Trophoblast cell (in vitro differentiated cells and primary cell): ENCODE measurements around the gene GLS.
A peak's percentile ranks its signal among the peaks of the same experiment; 100 is the strongest.
"Not testable (repeated sequence)": the region's sequence is repeated elsewhere in the genome, so short reads cannot be mapped to it uniquely, and the experiment has no call there.

Experiments
- DNase-seq, 2 donors: peaks; one replicate each; pipeline ENCODE4 v3.0.0-alpha.2; 2016
- H2AFZ ChIP-seq: 2 replicates; pipeline ENCODE4 v1.6.1; 2013; ENCODE audit warnings: low read length, moderate library complexity, mild to moderate bottlenecking; ENCODE audit not compliant: insufficient read depth, poor library complexity
- H2AK5ac ChIP-seq: 2 replicates; pipeline ENCODE4 v1.6.1; 2013; ENCODE audit warnings: mild to moderate bottlenecking, low read length
- H2BK120ac ChIP-seq: 2 replicates; pipeline ENCODE4 v1.6.1; 2013; ENCODE audit warnings: low read length, mild to moderate bottlenecking, moderate library complexity; ENCODE audit not compliant: insufficient read depth, poor library complexity
- H2BK12ac ChIP-seq: 2 replicates; pipeline ENCODE4 v1.6.1; 2013; ENCODE audit warnings: mild to moderate bottlenecking, low read length, moderate library complexity
- H2BK5ac ChIP-seq: 2 replicates; pipeline ENCODE4 v1.6.1; 2013; ENCODE audit warnings: low read length, low read depth, moderate library complexity, mild to moderate bottlenecking; ENCODE audit not compliant: poor library complexity
- H3K14ac ChIP-seq: 2 replicates; pipeline ENCODE4 v1.6.1; 2013; ENCODE audit warnings: mild to moderate bottlenecking, low read length
- H3K18ac ChIP-seq: 2 replicates; pipeline ENCODE4 v1.6.1; 2013; ENCODE audit warnings: mild to moderate bottlenecking, low read length
- H3K23ac ChIP-seq: 2 replicates; pipeline ENCODE4 v1.6.1; 2013; ENCODE audit warnings: low read length
- H3K27ac ChIP-seq: 2 replicates; pipeline ENCODE4 v1.5.1; 2013; ENCODE audit warnings: low read depth, mild to moderate bottlenecking, inconsistent platforms, low read length, moderate library complexity
- H3K27me3 ChIP-seq: 2 replicates; pipeline ENCODE4 v1.6.1; 2013; ENCODE audit warnings: inconsistent platforms, mild to moderate bottlenecking, low read length, moderate library complexity; ENCODE audit not compliant: insufficient read depth
- H3K36me3 ChIP-seq, 2 experiments: 1 replicate in 1 of 2; 2 replicates in 1 of 2; pipeline ENCODE4 v1.6.1; 2013; ENCODE audit warnings: low read length in 2 of 2, mild to moderate bottlenecking in 2 of 2, moderate library complexity in 1 of 2; ENCODE audit not compliant: insufficient read depth in 2 of 2, control insufficient read depth in 1 of 2
- H3K4ac ChIP-seq: 2 replicates; pipeline ENCODE4 v1.6.1; 2013; ENCODE audit warnings: low read depth, mild to moderate bottlenecking, low read length, moderate library complexity
- H3K4me1 ChIP-seq, 2 experiments: 1 replicate in 1 of 2; 2 replicates in 1 of 2; pipeline ENCODE4 v1.6.1; 2013; ENCODE audit warnings: low read length in 2 of 2, mild to moderate bottlenecking in 2 of 2, moderate library complexity in 1 of 2; ENCODE audit not compliant: insufficient read depth in 2 of 2, control insufficient read depth in 1 of 2
- H3K4me2 ChIP-seq: 2 replicates; pipeline ENCODE4 v1.6.1; 2013; ENCODE audit warnings: inconsistent platforms, mild to moderate bottlenecking, low read length, moderate library complexity
- H3K4me3 ChIP-seq: 2 replicates; pipeline ENCODE4 v1.5.1; 2013; ENCODE audit warnings: mild to moderate bottlenecking, low read depth, low read length, inconsistent platforms
- H3K79me1 ChIP-seq: one replicate; pipeline ENCODE4 v1.6.1; 2013; ENCODE audit warnings: low read length
- H3K79me2 ChIP-seq: 2 replicates; pipeline ENCODE4 v1.6.1; 2013; ENCODE audit warnings: low read length, mild to moderate bottlenecking; ENCODE audit not compliant: control insufficient read depth, insufficient read depth, poor library complexity
- H3K9ac ChIP-seq: 2 replicates; pipeline ENCODE4 v1.6.1; 2013; ENCODE audit warnings: mild to moderate bottlenecking, low read length
- H3K9me3 ChIP-seq: 2 replicates; pipeline ENCODE4 v1.6.1; 2013; ENCODE audit warnings: low read depth, mild to moderate bottlenecking, control low read depth, inconsistent platforms, low read length; ENCODE audit not compliant: insufficient read depth
- H4K12ac ChIP-seq: 2 replicates; pipeline ENCODE4 v1.6.1; 2013; ENCODE audit warnings: low read depth, mild to moderate bottlenecking, low read length, moderate library complexity
- H4K8ac ChIP-seq: 2 replicates; pipeline ENCODE4 v1.6.1; 2013; ENCODE audit warnings: low read depth, mild to moderate bottlenecking, low read length, moderate library complexity
- H4K91ac ChIP-seq: one replicate; pipeline ENCODE4 v1.6.1; 2013; ENCODE audit warnings: low read depth, mild to moderate bottlenecking, low read length, moderate library complexity
- WGBS: extraction: QIAGEN DNeasy Blood & Tissue Kit; methylation state at CpG from one replicate; pipeline ENCODE4 v1.1.7; 2013; ENCODE audit warnings: missing lambda C conversion rate; ENCODE audit not compliant: insufficient read length, insufficient coverage; ENCODE audit errors: extremely low coverage; 5-methylcytosine and 5-hydroxymethylcytosine counted together

GLS gene

GRCh38 chr2:190995315-190995714 lies 114.7 kb downstream of the GLS start:
- not testable (repeated sequence) for H3K14ac ChIP-seq, H4K91ac ChIP-seq, H3K23ac ChIP-seq, H3K4me3 ChIP-seq, H4K12ac ChIP-seq, DNase-seq, H3K18ac ChIP-seq, H4K8ac ChIP-seq, H3K4me2 ChIP-seq, H2AFZ ChIP-seq, H3K9ac ChIP-seq, H2AK5ac ChIP-seq, H2BK120ac ChIP-seq, H3K4ac ChIP-seq, H2BK12ac ChIP-seq, H3K79me2 ChIP-seq, H3K9me3 ChIP-seq, H3K27me3 ChIP-seq, H3K27ac ChIP-seq, H2BK5ac ChIP-seq, H3K79me1 ChIP-seq
- Histone ChIP-seq H3K36me3 (peaks cover 19 to 36% of the 10 kb centered on the region in 2 experiments), H3K4me1 (peaks cover 4 to 11% of the 10 kb centered on the region in 2 experiments)
- WGBS: no CpG with 5 or more reads among the region's 3 CpGs

- no CpG with 5 or more reads among the region's 5 CpGs for WGBS
- H3K9ac ChIP-seq: no peak overlapping the region
- H3K4ac ChIP-seq: no peak overlapping the region
- H4K8ac ChIP-seq: no peak overlapping the region
- no peak overlapping the region for H3K27ac ChIP-seq
- H3K27me3 ChIP-seq: no peaks in the 10 kb centered on the region
- no peaks in the 10 kb centered on the region for H3K79me2 ChIP-seq
- H3K4me2 ChIP-seq: no peak overlapping the region
- peaks cover 19 to 39% of the 10 kb centered on the region in 2 experiments for H3K36me3 ChIP-seq
- no peak overlapping the region for H2BK12ac ChIP-seq
- H2AFZ ChIP-seq: no peak overlapping the region
- H3K9me3 ChIP-seq: no peaks in the 10 kb centered on the region
- H3K14ac ChIP-seq: no peak overlapping the region
- H2BK5ac ChIP-seq: no peak overlapping the region
- H2AK5ac ChIP-seq: no peak overlapping the region
- no peaks in the 10 kb centered on the region for H3K79me1 ChIP-seq
- H2BK120ac ChIP-seq: no peak overlapping the region
- H3K4me3 ChIP-seq: no peak overlapping the region
- peak in 1 of 2 donors; percentile 40 for DNase-seq
- H3K4me1 ChIP-seq: peaks cover 4 to 11% of the 10 kb centered on the region in 2 experiments
- H4K12ac ChIP-seq: no peak overlapping the region
- no peak overlapping the region for H3K18ac ChIP-seq
- H3K23ac ChIP-seq: no peak overlapping the region
- peak overlapping the region; percentile 15 for H4K91ac ChIP-seq
Observed at GRCh38 chr2:190996338-190996946, 115.8 kb downstream of the GLS start.

- H3K9me3 ChIP-seq: no peaks in the 10 kb centered on the region
- peaks cover 4 to 11% of the 10 kb centered on the region in 2 experiments for H3K4me1 ChIP-seq
- peak overlapping the region; percentile 15 for H2BK12ac ChIP-seq
- H2BK5ac ChIP-seq: no peak overlapping the region
- no peak overlapping the region for H3K4me3 ChIP-seq
- no peak overlapping the region for H3K18ac ChIP-seq
- no peak for DNase-seq
- H2BK120ac ChIP-seq: no peak overlapping the region
- no peaks in the 10 kb centered on the region for H3K79me1 ChIP-seq
- H3K4me2 ChIP-seq: no peak overlapping the region
- no peak overlapping the region for H2AFZ ChIP-seq
- no peak overlapping the region for H3K9ac ChIP-seq
- peak overlapping the region; percentile 11 for H2AK5ac ChIP-seq
- no peak overlapping the region for H3K4ac ChIP-seq
- H3K27me3 ChIP-seq: no peaks in the 10 kb centered on the region
- H3K79me2 ChIP-seq: no peaks in the 10 kb centered on the region
- H3K27ac ChIP-seq: no peak overlapping the region
- peaks cover 19 to 39% of the 10 kb centered on the region in 2 experiments for H3K36me3 ChIP-seq
- H3K14ac ChIP-seq: no peak overlapping the region
- H3K23ac ChIP-seq: no peak overlapping the region
- WGBS: no CpG with 5 or more reads among the region's 5 CpGs
- no peak overlapping the region for H4K8ac ChIP-seq
- H4K91ac ChIP-seq: peak overlapping the region; percentile 15
- no peak overlapping the region for H4K12ac ChIP-seq
Observed at GRCh38 chr2:190996947-190997346, 116.3 kb downstream of the GLS start.

GRCh38 chr2:190997526-190998113 lies 117.0 kb downstream of the GLS start:
- Histone ChIP-seq H2BK120ac (no peak overlapping the region), H3K79me1 (no peaks in the 10 kb centered on the region), H2AFZ (no peak overlapping the region), H2BK12ac (no peak overlapping the region), H3K23ac (no peak overlapping the region), H3K36me3 (peaks cover 19 to 39% of the 10 kb centered on the region in 2 experiments), H3K14ac (no peak overlapping the region), H3K27ac (no peak overlapping the region), H3K4ac (no peak overlapping the region), H3K4me1 (peaks cover 4 to 11% of the 10 kb centered on the region in 2 experiments), H2BK5ac (no peak overlapping the region), H3K79me2 (no peaks in the 10 kb centered on the region), H3K18ac (no peak overlapping the region), H3K4me2 (no peak overlapping the region), H3K9me3 (no peaks in the 10 kb centered on the region), H3K27me3 (no peaks in the 10 kb centered on the region), H2AK5ac (no peak overlapping the region), H4K12ac (no peak overlapping the region), H3K9ac (no peak overlapping the region), H3K4me3 (no peak overlapping the region), H4K91ac (no peak overlapping the region), H4K8ac (no peak overlapping the region)
- no peak for DNase-seq
- no CpG with 5 or more reads among the region's 8 CpGs for WGBS
